IPS-15b (cell line): Measurements from ENCODE around the gene ESRRG.

ENCODE experiments used
- H3K27me3 ChIP-seq: one replicate; pipeline ENCODE4 v1.6.1; 2013; ENCODE audit warnings: low read length; ENCODE audit not compliant: control insufficient read depth, insufficient read depth
- H3K36me3 ChIP-seq: one replicate; pipeline ENCODE4 v1.6.1; 2013; ENCODE audit warnings: low read length; ENCODE audit not compliant: control insufficient read depth, insufficient read depth
- H3K4me1 ChIP-seq: one replicate; pipeline ENCODE4 v1.6.1; 2013; ENCODE audit warnings: mild to moderate bottlenecking, low read length; ENCODE audit not compliant: control insufficient read depth, insufficient read depth
- H3K4me3 ChIP-seq: one replicate; pipeline ENCODE4 v1.5.1; 2013; ENCODE audit warnings: low read depth, low read length
- H3K9ac ChIP-seq: one replicate; pipeline ENCODE4 v1.6.1; 2013; ENCODE audit warnings: low read depth, mild to moderate bottlenecking, low read length
- H3K9me3 ChIP-seq: one replicate; pipeline ENCODE4 v1.6.1; 2013; ENCODE audit warnings: mild to moderate bottlenecking, low read length; ENCODE audit not compliant: control insufficient read depth, insufficient read depth

Gene ESRRG

DNA sequence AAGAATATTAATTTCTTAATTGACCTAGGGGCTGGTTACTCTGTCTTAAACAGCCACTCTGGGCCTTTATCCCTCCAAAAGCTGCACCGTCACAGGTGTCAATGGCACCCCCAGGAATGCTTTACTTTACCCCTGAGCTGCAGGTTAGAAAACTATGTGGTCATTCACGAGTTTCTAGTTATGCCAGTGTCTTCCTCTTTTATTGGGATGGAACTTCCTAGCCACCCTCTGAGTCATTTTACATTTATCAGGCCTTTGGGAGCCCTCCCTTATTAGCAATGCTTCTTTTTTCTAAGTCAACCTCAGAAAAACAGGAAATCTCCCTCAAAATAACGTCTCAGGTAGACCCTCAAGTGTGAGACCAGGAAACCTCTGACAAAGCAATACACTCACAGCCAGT is 240.6 kb downstream of the ESRRG start:
- Histone ChIP-seq H3K27me3 (no peaks in the 10 kb centered on the region), H3K36me3 (no peaks in the 10 kb centered on the region), H3K9me3 (no peaks in the 10 kb centered on the region), H3K4me1 (no peaks in the 10 kb centered on the region), H3K9ac (no peak overlapping the region), H3K4me3 (no peak overlapping the region)

DNA sequence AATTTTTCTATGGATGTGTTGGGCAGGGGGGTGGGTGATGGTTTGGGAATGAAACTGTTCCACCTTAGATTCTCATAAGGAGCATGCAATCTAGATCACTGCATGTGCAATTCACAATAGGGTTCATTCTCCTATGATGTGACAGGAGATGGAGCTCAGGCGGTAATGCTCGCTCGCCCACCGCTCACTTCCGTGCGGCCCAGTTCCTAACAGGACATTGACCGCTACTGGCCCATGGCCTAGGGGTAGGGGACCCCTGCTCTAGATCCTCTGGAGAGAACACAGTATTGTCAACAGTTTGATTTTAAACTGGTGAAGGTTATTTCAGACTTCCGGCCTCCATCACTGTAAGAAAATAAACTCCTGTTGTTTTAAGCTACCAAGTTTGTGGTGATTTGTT is 245.0 kb downstream of the ESRRG start:
- Histone ChIP-seq H3K9ac (no peak overlapping the region), H3K4me1 (no peaks in the 10 kb centered on the region), H3K36me3 (no peaks in the 10 kb centered on the region), H3K9me3 (no peaks in the 10 kb centered on the region), H3K27me3 (no peaks in the 10 kb centered on the region), H3K4me3 (no peak overlapping the region)

DNA sequence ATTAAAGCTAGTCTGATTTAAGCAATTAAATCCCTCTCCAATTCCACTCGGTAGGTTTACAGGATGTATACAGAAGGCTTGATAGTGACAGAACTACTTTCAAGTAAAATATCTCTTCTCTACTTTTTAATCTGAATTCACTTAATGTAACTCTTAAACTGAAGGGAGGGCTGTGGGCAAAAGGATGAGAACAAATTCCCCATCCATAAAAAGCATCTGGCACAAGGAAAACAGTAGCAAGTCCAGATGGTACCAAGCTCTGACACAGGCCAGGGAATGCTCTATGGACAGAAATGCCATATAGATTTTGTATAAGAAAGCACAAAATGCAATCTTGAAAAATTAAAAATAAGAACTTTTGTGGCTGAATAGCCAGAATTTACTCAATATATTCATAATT is 246.9 kb downstream of the ESRRG start:
- no peaks in the 10 kb centered on the region for H3K9me3 ChIP-seq
- no peaks in the 10 kb centered on the region for H3K4me1 ChIP-seq
- no peak overlapping the region for H3K9ac ChIP-seq
- no peaks in the 10 kb centered on the region for H3K27me3 ChIP-seq
- H3K4me3 ChIP-seq = no peak overlapping the region
- no peaks in the 10 kb centered on the region for H3K36me3 ChIP-seq

DNA sequence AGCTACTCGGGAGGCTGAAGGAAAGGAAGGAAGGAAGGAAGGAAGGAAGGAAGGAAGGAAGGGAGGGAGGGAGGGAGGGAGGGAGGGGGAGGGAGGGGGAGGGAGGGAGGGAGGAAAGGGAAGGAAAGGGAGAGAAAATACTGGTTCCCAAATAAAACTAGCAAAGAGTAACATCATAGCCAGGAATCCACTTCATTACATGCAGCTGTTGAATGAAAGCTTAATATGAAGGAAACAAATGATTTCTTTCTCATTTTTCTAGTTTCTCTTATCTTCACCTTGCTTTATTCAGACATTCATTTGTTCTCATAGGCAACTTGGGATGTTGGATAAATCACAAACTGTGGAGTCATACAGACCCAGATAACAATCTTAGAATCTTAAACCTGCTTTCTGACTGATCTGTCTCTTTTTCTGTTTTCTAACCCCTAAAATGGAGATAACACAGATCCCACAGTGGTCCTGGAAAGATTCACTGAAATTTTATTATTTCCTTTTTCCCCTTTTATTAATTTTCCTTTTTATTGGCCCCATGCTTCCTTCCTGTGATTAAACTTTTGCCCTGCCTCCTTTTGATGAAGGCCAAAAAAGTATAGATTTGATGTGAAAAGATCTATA is 247.5 kb downstream of the ESRRG start:
- no peaks in the 10 kb centered on the region for H3K9me3 ChIP-seq
- no peaks in the 10 kb centered on the region for H3K27me3 ChIP-seq
- H3K9ac ChIP-seq = no peak overlapping the region
- H3K36me3 ChIP-seq = no peaks in the 10 kb centered on the region
- H3K4me3 ChIP-seq = no peak overlapping the region
- H3K4me1 ChIP-seq = no peaks in the 10 kb centered on the region

DNA sequence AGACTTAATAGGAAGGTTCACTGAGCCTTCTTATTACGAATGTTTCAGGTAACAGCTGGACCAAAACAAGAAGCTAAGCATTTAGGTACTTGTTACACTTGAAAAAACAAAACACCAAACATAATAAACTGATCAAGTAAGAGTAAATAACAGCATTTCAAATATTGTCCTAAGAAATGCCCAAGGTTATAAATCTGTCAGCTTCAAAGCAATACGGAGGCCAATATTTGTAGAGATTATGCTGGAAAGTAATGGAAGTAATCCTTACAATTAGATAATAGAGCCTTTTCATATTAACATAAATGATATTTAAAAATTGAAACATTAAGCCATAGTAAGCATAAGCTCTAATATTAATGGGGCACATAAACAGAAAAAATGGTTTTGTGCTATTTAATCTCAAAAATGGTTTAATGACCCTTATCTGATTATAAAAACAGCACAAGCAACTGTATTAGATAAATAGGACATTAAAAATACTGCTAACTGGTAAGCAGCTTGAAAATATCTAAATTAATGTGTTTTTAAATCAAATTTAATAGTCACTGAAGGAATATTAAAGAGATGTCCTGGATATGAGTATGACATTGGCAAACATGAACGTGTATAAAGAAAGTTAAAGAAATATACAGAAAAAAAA is 256.9 kb downstream of the ESRRG start:
- Histone ChIP-seq H3K36me3 (no peaks in the 10 kb centered on the region), H3K4me3 (no peak overlapping the region), H3K9ac (no peak overlapping the region), H3K9me3 (no peaks in the 10 kb centered on the region), H3K4me1 (no peaks in the 10 kb centered on the region), H3K27me3 (no peaks in the 10 kb centered on the region)

DNA sequence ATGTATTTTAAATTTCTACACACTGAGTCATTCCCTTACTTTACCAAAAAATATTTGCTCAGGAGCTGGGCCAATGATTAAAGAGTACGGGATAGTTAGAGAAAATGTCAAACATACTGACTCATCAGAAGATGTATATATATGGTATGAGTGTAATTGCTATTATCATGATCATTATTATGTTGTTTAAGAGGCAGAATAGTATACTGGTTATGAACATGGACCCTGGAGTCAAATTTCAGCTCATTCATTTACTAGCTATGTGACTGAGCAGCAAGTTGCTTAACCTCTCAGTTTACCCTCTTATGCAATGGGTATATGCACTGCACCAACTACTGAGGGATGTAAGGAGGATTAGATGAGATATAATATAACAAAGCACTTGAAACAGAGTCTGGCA is 258.7 kb downstream of the ESRRG start:
- Histone ChIP-seq H3K9ac (no peak overlapping the region), H3K9me3 (no peaks in the 10 kb centered on the region), H3K4me3 (no peak overlapping the region), H3K27me3 (no peaks in the 10 kb centered on the region), H3K4me1 (no peaks in the 10 kb centered on the region), H3K36me3 (no peaks in the 10 kb centered on the region)

DNA sequence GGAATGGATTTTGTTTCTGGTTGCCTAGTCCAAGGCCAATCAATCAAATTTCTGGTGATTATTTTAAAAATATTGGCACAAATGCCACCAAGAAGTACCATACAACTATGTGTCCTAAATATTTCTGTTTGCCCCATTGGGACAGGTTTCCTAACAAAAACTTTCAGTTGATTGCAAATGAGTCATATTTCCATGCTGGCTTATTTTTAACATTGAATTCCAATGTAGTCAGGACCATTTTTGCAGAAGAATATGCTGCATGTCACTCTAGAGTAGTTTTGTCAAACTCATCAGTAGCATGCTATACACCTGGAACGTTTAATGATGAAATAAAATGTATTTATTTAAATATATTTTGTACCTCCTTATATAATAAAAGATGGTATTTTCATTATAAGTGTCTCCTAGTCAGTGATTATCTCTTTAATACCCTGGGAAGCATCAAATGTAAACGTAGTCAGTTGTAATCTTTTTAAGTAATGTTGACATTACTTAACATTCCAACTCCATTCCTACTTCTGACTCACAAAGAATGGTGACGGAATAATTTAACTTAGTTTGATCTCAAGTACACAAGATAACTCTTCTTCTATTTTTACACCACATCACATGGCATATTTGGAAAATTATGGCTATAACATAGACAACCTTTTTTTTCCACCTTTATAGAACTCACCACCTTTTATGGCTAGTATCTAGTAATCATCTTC is 261.0 kb downstream of the ESRRG start:
- no peaks in the 10 kb centered on the region for H3K27me3 ChIP-seq
- H3K4me3 ChIP-seq = no peak overlapping the region
- no peaks in the 10 kb centered on the region for H3K36me3 ChIP-seq
- H3K9me3 ChIP-seq = no peaks in the 10 kb centered on the region
- no peaks in the 10 kb centered on the region for H3K4me1 ChIP-seq
- no peak overlapping the region for H3K9ac ChIP-seq

DNA sequence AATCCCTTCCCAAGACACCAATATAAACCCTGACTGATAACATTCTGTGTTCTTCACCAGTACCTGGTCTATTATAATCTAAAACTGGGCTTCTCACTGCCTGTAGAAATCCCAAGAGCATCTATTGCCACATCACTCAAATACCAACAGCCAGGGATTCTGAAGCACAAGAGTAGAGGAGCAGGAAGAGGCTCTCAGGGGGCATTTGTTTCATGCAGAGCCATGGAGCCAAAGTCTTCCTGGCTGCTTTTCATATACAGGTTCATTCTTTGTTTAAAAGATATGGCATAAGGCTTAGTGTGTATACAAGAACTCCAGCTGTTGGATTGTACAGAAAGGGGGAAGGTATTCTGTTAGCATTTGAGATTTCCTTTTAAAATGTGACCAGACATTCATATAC is 261.8 kb downstream of the ESRRG start:
- Histone ChIP-seq H3K27me3 (no peaks in the 10 kb centered on the region), H3K4me3 (no peak overlapping the region), H3K4me1 (no peaks in the 10 kb centered on the region), H3K9ac (no peak overlapping the region), H3K9me3 (no peaks in the 10 kb centered on the region), H3K36me3 (no peaks in the 10 kb centered on the region)

DNA sequence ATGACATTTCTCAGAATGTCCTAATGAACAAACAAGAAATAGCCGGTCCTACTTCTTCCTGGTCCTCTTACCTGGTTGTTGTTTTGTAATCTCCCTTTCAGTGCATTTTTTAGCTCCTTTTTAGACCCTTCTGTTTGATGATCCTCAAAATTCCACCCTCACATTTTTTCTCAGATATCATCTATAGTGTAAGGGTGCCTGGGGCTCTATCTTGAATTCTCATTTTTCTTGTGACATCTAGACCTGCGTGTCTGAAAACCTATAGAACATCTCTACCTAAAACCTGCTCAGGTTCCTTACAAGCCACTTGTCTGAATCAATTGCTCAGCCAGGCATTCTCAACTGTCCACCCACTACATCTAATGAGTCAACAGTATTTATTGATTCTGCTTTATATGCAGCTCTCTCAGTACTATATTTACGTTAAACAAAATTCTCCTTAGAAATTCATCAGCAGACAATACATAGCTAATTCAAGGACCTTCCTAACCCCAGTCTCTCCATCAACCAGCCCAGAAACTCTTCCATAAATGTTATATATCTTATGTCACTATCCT is 263.5 kb downstream of the ESRRG start:
- H3K9me3 ChIP-seq = no peaks in the 10 kb centered on the region
- H3K36me3 ChIP-seq = no peaks in the 10 kb centered on the region
- H3K27me3 ChIP-seq = no peaks in the 10 kb centered on the region
- no peak overlapping the region for H3K4me3 ChIP-seq
- no peak overlapping the region for H3K9ac ChIP-seq
- no peaks in the 10 kb centered on the region for H3K4me1 ChIP-seq

DNA sequence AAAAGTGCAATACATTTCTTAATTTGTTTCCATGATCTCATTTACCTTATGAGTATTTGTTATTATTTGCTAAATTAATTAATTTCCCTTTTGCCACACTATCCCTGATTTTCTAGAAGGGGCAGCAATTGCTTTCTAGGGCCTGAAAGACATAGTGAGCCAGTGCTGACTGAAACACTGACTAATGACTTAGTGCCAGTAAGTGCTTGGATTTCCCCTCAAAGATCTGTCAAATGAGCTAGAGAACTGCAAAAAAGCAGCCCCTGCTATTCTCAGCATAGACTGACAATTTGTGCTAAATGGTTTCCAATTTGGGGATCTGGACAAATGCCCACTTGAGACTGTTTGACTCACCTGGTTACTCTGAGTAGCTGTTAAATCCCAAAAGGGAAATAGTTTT is 264.4 kb downstream of the ESRRG start:
- H3K9ac ChIP-seq = no peak overlapping the region
- no peaks in the 10 kb centered on the region for H3K36me3 ChIP-seq
- no peaks in the 10 kb centered on the region for H3K27me3 ChIP-seq
- no peak overlapping the region for H3K4me3 ChIP-seq
- H3K4me1 ChIP-seq = no peaks in the 10 kb centered on the region
- no peaks in the 10 kb centered on the region for H3K9me3 ChIP-seq

DNA sequence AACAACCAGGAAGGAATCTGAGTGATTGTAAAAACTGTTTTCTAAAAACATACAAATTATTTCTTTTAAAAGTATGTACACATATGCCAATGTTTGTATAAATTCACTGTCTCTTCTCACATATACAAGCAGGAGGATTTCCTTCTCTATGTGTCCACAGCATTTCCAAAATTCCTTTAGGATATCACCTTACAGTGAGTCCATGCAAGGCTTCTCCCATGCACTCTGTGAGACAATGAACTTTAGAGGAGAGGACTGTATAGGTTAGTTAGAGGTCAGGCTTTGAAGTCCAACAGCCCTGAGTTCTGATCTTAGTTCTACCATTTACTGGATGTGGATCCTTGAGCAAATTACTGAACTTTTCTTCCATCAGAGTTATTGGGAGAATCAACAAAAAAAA is 265.9 kb downstream of the ESRRG start:
- Histone ChIP-seq H3K36me3 (no peaks in the 10 kb centered on the region), H3K27me3 (no peaks in the 10 kb centered on the region), H3K4me3 (no peak overlapping the region), H3K4me1 (no peaks in the 10 kb centered on the region), H3K9me3 (no peaks in the 10 kb centered on the region), H3K9ac (no peak overlapping the region)

DNA sequence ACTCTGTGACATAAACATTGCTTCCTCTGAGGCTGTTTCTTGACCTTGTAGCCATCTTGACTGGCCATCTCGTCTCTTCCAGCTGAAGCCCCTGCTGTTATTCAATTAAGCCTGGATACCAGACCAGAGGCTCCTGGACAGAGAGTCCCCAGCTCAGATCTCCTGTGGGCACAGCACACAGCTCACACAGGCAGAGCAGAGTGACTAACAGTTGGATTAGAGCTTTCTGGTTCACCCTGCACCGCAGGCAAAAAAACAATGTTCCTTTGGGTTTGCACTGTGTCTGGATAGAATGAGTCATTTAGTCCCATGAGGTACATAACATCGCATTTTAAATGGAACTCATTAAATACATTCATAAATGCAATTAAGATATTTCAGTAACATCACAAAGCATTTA is 266.5 kb downstream of the ESRRG start:
- no peaks in the 10 kb centered on the region for H3K9me3 ChIP-seq
- no peak overlapping the region for H3K9ac ChIP-seq
- no peaks in the 10 kb centered on the region for H3K27me3 ChIP-seq
- no peaks in the 10 kb centered on the region for H3K36me3 ChIP-seq
- no peak overlapping the region for H3K4me3 ChIP-seq
- no peaks in the 10 kb centered on the region for H3K4me1 ChIP-seq
